Renal cortex interstitium (tissue), 11 donors: Measurements from ENCODE around the gene VAC14. TPM values are rescaled to one million over a fixed set of nuclear protein-coding genes. Genes with fewer than 3 reads are reported as not detected.

Source experiments
- DNase-seq, 11 donors: peaks; one replicate each; pipeline ENCODE4 v3.0.0-alpha.2; 2013; ENCODE audit warnings: low read depth in 9 of 11, low spot score in 4 of 11; ENCODE audit errors: extremely low read depth in 1 of 11
- polyA plus RNA-seq, 3 donors: library from polyadenylated mRNA; unstranded; fragments of 120-200 nt; gene quantifications; one replicate each; pipeline ENCODE4 v1.2.1, GENCODE V29; 2013; ENCODE audit not compliant: insufficient read length in 3 of 3

Gene VAC14
- polyA plus RNA-seq, 3 donors = 38.3 to 44.0 (median 44.0) TPM

- no peak for DNase-seq
Measured at GRCh38 chr16:70717065-70717464, 83.9 kb downstream of the VAC14 start.

DNA sequence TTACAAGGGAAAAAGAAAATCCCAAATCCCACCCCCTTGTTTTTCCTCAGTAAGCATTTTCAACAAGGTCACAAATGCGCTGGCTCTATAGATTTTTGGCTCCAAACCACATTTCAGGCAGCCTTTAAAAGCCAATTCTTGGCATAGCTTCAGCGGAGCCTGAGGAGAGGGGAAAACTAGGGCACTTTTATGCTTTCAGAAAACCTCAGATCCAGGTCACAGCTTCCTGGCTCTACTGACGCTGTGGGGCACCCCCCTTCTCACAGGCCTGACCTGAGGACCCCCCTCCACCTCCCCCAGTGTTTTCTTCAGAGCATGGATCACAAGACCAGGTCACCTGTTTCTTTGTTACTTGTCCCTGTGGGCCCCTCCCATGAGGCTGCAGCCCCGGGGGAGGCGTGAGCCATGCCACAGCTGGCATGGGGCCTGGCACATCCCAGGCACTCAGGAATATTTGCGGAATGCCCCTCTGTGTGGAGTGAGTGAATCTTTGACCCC is 85.0 kb downstream of the VAC14 start:
- peak in 1 of 11 donors; percentile 79 for DNase-seq

- DNase-seq = peak in 8 of 11 donors; percentile 75 to 90 (median 84)
Measured at GRCh38 chr16:70715055-70715858, 85.7 kb downstream of the VAC14 start.

GRCh38 chr16:70714581-70715054 is 86.3 kb downstream of the VAC14 start:
- no peak for DNase-seq

GRCh38 chr16:70713824-70714223 is 87.1 kb downstream of the VAC14 start:
- no peak for DNase-seq

DNA sequence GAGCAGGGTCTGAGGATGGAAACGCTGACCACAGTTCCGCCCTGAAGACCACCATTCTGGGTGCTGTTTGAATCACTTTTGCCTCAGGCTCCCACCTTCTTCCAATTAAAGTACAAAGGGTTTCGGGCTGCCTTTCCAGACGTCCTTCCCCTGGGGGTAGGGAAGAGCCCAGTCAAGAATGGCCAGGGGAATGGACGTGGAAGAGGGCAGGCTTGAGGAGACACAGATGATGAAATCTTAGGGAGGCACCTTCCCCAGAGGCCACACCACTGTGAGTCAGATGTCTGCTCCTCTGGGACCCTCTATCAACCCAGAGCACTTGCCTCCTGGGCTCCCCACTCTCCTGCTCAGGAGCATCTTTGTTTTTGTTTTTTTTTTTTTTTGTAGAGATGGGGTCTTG is 87.6 kb downstream of the VAC14 start:
- DNase-seq = no peak

GRCh38 chr16:70712942-70713341 is 88.0 kb downstream of the VAC14 start:
- no peak for DNase-seq

DNA sequence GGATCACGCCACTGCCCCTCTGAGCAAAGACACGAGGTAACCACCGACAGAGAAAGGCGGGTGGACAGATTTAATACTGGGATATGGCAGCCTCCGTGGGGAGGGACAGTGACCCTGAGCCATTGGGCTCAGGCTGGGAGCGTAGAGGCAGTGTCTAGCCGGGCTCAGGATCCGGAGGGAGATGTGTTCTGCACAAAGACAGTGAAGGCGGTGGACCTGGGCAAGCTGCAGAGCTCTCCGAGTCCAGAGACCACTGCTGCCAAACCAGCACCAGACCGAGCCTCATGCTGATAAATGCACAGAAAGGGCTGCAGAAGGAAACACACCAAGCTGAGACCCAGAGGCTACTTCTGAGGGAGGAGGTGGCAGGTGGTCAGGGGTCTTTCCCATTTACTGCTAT is 88.6 kb downstream of the VAC14 start:
- DNase-seq = no peak

DNA sequence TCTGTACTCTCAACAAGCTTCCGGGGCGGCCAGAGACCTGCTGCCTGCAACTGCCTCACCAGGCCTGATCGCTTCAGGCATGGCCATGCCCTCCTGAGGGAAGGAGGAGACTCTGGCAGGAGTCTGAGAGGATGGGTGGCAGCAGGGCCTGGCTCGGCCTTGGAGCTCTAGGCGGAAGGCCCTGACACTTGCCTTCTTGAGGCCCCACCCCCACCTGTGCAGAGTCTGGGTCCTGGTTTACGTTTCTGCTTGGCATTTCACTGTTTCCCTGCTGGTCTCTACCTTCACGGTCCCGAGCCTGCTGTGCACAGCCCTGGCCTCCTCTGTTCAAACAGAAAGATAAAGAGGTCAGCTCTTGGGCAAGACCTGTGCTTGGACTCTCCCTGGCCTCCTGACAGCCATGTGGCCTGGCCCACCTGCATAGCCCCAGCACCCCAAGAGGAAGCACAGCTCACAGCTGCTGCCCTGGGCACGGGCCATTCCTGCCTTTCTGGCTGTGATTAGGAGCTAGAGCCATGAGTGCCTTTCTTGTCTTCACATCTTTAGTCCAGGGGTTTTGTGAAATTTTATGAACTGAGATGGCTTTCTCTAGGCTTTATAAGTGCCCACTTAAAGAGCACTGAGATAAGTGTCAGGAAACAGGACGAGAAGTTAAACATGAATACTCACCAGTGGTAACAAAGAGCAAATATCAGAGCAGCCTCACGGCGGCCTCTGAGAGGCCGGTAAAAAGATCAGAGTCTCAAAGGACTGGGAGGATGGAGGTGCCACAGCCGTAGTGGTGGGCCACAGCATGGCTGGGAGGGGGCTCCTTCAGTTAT is 89.5 kb downstream of the VAC14 start:
- DNase-seq = no peak

- DNase-seq = no peak
Measured at GRCh38 chr16:70710422-70711210, 90.3 kb downstream of the VAC14 start.

DNA sequence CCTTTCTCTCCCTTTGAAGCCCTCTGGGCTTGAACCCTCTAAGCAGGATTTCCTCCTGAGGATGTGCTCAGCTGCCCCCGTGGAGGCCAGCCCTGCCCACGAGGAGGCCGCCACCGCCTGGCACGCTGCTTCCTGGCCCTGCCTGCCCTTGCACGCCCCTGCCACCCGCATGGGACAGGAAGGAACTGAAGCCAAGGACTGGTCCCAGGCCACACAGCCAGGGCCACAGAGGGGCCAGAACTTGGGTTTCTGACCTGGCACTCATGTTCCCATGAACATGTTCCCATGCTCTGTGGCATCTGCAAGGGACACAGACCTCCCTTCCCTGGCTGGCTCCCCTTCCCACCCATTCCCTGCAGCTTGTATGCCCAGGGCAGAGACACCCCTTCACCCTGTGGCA is 91.0 kb downstream of the VAC14 start:
- DNase-seq = no peak

GRCh38 chr16:70709457-70709856 is 91.5 kb downstream of the VAC14 start:
- DNase-seq = no peak

GRCh38 chr16:70708366-70709246 is 92.4 kb downstream of the VAC14 start:
- DNase-seq = no peak

- DNase-seq = peak in 3 of 11 donors; percentile 64 to 70 (median 65)
Measured at GRCh38 chr16:70706948-70707465, 94.0 kb downstream of the VAC14 start.

GRCh38 chr16:70705056-70705455 is 95.9 kb downstream of the VAC14 start:
- no peak for DNase-seq

DNA sequence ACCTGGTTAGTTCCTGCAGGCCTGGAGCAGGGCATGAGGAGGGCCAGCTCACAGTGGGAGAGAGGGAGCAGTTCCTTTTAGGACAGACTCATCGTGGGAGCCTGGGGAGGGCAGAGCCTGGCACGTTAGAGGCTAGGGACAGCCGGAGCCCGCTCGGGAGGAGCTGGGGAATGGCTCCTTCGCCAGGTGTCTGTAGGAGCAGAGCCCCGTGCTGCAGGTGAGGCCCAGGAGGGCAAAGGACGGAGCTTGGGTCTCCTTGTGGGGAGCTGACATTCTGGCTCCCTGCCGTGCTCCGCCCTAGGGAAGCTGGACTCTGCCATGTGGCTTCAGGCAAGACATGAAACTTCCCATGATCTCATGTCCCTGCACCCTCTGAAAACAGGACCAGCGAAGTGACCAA is 96.4 kb downstream of the VAC14 start:
- DNase-seq = no peak

DNA sequence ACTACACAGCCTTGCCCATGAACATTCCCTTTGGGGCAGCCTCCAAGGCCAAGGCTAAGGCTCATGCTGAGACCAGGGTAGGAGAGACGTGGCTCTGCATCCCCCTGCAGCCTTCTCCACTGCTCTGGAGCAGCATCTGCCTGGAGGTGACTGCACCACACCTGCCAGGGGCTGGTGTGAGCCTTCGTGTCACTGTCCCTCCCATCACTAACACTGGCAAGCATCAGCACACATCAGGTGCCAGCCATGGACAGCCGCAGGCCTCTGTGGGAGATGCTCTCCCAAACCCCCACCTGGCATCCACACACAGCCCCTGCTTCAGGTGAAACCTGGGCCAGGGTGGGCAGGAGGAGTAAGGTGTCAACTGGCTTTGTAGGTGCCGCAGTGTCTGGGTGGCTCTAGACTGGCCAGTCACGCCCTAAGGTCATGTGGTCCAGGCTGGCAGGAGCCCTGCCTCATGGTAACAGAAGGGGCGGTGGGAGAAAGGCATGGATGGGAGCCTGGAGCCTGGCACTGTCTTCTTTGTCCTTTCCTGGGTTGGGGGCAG is 97.0 kb downstream of the VAC14 start:
- DNase-seq = no peak
